ENCODE results near the gene GALC. TPM values are rescaled to one million over a fixed set of nuclear protein-coding genes. Genes with fewer than 3 reads are reported as not detected.

Gene GALC
- total RNA-seq, 1 donor = 19.9 TPM

DNA sequence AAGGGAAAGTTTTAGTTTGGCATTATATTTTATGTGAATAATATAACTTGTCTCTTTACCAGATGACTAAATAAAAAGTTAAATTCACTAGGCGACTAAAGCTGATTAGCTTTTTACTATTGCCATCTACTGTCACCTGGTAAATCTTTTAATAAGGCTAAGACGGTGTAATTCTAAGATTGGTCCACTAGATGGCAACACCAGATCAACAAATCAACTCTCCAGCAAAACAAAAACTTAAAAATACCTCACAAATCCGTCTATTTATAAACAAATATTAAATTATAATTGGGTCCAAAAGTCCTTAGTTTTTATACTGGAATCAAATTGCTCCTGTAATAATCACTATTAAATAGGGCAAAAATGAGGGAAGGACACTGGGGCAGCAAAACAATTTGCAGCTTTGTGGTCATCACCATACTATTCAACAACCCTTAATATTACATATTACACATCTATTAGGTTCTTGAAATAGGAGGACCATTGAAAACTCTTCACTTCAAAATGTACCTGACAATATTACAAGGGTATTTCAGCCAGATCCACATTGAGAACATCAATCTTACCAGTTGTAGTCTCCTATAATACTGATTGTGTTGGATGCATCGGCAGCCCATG, 47.9 kb downstream of the GALC start:
- peak; percentile 72 for DNase-seq (ENCODE audit: low read depth)
- TF ChIP-seq, protein P1, sequence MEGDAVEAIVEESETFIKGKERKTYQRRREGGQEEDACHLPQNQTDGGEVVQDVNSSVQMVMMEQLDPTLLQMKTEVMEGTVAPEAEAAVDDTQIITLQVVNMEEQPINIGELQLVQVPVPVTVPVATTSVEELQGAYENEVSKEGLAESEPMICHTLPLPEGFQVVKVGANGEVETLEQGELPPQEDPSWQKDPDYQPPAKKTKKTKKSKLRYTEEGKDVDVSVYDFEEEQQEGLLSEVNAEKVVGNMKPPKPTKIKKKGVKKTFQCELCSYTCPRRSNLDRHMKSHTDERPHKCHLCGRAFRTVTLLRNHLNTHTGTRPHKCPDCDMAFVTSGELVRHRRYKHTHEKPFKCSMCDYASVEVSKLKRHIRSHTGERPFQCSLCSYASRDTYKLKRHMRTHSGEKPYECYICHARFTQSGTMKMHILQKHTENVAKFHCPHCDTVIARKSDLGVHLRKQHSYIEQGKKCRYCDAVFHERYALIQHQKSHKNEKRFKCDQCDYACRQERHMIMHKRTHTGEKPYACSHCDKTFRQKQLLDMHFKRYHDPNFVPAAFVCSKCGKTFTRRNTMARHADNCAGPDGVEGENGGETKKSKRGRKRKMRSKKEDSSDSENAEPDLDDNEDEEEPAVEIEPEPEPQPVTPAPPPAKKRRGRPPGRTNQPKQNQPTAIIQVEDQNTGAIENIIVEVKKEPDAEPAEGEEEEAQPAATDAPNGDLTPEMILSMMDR (IDR thresholded peaks at IDR 0.05; ENCODE audit: insufficient read depth, low read depth, low read length) = peak; percentile 65
- no peak overlapping the region for H3K4me3 ChIP-seq (ENCODE audit: low read depth, low read length)

DNA sequence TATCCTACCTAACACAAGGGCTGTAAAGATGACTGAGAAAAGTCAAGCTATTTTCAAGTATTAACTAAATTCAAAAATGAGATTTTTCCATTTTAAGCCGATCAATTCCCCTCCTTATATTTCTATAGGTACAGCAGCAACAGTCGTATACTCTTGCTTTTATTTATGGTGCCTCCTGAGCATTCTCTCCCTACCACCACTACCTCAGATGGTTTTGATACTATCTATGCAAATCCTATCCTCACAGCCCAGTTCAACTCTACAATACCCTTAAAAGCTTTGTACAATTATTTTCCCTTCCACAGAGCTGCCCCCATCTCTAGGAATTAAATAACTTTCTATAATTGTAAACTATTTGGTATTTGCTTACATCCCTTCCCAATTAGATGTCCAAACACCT, 52.1 kb downstream of the GALC start:
- TF ChIP-seq, protein P1 (IDR thresholded peaks at IDR 0.05; ENCODE audit: insufficient read depth, low read depth, low read length) = no peak
- H3K4me3 ChIP-seq (ENCODE audit: low read depth, low read length) = no peak overlapping the region
- DNase-seq (ENCODE audit: low read depth) = no peak

DNA sequence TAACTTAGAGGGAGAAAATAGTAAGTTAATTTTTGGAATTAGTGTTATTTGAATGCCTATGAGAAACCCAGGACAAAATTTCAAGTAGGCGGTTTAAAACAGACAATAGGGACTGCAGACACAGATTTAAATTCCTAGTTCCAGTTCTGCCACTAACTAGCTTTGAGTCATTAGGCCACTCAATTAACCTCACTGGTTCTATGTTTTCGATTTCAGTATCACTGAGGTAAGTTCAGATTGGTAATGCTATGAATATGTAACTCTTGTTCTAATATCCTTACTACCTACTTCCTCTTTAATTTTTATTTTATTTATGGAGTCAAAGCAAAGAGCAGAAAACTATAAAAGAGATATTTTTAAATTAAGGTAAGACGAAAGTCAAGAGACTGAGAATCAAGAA, 52.6 kb downstream of the GALC start:
- H3K4me3 ChIP-seq (ENCODE audit: low read depth, low read length) = no peak overlapping the region
- TF ChIP-seq, protein P1 (IDR thresholded peaks at IDR 0.05; ENCODE audit: insufficient read depth, low read depth, low read length) = no peak
- no peak for DNase-seq (ENCODE audit: low read depth)

DNA sequence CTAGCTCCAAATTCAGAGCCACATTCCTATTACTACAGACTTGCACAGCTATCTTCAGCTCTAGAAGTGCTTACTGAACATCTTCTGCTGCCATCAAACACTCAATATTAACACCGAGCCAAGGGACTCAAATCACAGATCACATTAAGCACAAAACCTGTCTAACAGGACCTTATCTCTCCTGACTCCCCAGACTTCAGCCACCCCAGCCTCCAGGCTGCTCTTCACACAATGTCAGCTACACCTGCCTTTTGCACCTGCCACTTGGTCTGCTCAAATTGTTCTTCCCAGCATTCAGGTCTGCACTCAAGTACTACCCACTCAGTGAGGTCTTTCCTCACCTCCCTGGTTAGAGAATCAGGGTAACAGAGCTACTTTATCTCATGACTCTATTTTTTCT, 57.1 kb downstream of the GALC start:
- H3K4me3 ChIP-seq (ENCODE audit: low read depth, low read length) = no peak overlapping the region
- TF ChIP-seq, protein P1 (IDR thresholded peaks at IDR 0.05; ENCODE audit: insufficient read depth, low read depth, low read length) = no peak
- no peak for DNase-seq (ENCODE audit: low read depth)

DNA sequence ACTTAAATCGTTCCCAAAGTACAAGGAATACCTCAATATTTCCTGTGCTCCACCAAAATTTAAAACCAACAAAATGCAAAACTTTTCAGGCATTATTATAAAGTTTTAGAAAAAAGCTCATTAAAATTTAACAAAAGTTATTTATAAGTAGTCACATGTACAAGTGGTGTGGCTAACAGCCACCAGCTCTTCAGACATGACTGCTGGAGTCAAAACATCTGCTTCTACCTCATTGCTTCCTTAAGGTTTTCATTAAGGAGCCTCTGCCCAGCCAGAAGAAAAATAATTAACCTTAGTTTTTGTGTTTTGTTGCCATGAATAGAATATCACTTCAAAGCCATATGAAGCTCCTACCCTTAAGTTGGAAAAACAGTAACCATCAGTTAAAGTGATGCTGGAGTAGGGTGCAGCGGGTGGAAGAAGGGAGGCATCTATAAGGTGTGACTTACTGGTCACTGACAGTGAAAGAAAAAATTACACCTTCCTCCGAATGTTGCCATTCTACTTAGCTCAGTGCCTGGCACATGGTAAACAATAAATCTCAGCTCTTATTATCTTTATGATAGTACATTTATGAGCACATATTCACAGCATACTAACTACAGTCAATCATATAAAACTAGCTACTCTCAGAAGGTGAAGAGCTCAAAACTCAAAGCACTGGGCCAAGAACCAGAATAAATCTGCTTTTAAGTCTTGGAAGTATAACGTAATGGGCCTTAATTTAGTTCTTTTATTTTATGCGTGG, 57.7 kb downstream of the GALC start:
- DNase-seq (ENCODE audit: low read depth) = no peak
- TF ChIP-seq, protein P1 (IDR thresholded peaks at IDR 0.05; ENCODE audit: insufficient read depth, low read depth, low read length) = no peak
- no peak overlapping the region for H3K4me3 ChIP-seq (ENCODE audit: low read depth, low read length)

DNA sequence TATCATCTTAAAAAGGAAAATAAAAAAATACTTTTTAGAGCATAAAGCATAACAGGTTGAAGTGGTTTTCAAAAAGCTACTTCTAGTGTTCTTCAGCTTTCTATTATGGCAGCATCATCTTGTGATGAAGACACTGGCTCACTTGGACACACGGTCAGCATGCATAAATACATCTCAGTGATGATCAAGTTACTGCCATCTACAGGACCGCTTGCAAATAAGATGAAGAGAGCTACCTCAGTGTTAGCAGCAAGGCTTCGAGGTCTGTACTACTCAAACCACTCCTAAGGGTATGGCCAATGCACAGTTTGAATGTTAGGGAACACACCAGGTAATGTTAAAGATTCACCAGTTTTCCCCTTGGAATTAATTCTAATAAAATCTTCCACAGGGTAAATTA, 58.8 kb downstream of the GALC start:
- TF ChIP-seq, protein P1 (IDR thresholded peaks at IDR 0.05; ENCODE audit: insufficient read depth, low read depth, low read length) = no peak
- no peak overlapping the region for H3K4me3 ChIP-seq (ENCODE audit: low read depth, low read length)
- DNase-seq (ENCODE audit: low read depth) = no peak

Measured in fibroblast of villous mesenchyme (primary cell).